ENCODE measurements around the gene DNAH9.

- TF ChIP-seq, protein P1, sequence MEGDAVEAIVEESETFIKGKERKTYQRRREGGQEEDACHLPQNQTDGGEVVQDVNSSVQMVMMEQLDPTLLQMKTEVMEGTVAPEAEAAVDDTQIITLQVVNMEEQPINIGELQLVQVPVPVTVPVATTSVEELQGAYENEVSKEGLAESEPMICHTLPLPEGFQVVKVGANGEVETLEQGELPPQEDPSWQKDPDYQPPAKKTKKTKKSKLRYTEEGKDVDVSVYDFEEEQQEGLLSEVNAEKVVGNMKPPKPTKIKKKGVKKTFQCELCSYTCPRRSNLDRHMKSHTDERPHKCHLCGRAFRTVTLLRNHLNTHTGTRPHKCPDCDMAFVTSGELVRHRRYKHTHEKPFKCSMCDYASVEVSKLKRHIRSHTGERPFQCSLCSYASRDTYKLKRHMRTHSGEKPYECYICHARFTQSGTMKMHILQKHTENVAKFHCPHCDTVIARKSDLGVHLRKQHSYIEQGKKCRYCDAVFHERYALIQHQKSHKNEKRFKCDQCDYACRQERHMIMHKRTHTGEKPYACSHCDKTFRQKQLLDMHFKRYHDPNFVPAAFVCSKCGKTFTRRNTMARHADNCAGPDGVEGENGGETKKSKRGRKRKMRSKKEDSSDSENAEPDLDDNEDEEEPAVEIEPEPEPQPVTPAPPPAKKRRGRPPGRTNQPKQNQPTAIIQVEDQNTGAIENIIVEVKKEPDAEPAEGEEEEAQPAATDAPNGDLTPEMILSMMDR (IDR thresholded peaks at IDR 0.05) = no peak
- no peak for TF ChIP-seq POLR2A (IDR thresholded peaks at IDR 0.05)
Measured at GRCh38 chr17:11739351-11739750, 141.1 kb downstream of the DNAH9 start.
